GM12801 (cell line): ENCODE results near the gene CNIH4.

Experiments
- TF ChIP-seq, protein P1 (sequence below): IDR thresholded peaks from one replicate; pipeline ENCODE4 v1.5.1; 2011; ENCODE audit warnings: control low read depth; ENCODE audit not compliant: insufficient read length; ENCODE audit errors: extremely low read depth

The CNIH4 gene

GRCh38 chr1:224383218-224383617 is 26.5 kb downstream of the CNIH4 start:
- TF ChIP-seq, protein P1, sequence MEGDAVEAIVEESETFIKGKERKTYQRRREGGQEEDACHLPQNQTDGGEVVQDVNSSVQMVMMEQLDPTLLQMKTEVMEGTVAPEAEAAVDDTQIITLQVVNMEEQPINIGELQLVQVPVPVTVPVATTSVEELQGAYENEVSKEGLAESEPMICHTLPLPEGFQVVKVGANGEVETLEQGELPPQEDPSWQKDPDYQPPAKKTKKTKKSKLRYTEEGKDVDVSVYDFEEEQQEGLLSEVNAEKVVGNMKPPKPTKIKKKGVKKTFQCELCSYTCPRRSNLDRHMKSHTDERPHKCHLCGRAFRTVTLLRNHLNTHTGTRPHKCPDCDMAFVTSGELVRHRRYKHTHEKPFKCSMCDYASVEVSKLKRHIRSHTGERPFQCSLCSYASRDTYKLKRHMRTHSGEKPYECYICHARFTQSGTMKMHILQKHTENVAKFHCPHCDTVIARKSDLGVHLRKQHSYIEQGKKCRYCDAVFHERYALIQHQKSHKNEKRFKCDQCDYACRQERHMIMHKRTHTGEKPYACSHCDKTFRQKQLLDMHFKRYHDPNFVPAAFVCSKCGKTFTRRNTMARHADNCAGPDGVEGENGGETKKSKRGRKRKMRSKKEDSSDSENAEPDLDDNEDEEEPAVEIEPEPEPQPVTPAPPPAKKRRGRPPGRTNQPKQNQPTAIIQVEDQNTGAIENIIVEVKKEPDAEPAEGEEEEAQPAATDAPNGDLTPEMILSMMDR, result no peak

DNA sequence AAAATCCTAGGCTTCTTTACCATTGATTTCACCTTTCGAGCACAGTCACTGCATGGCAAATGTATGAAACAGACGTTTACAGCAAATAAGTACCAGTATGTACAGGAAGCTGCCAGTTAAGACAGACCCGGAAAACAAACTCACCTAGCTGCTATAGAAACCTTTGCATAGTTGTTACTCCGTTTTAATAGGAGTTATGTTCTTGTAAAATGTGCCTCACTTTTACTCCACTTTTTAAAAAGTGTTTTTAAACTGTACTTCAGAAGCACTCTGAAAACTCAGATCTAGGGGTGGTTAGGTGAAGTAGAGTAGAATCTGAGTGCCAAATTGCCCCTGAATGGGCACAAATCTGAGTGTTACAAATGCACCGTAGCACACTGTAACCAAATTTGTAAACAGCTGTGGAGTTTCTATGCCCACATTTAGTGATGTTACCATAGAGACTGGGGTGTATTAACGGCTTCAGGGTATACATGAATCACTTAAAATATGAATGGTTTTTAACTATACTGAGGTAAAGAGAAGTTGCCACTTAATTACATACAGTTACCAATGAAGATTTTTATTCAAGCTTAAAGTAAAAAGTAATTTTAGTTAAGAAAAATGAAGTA is 30.7 kb downstream of the CNIH4 start:
- TF ChIP-seq, protein P1, result no peak

DNA sequence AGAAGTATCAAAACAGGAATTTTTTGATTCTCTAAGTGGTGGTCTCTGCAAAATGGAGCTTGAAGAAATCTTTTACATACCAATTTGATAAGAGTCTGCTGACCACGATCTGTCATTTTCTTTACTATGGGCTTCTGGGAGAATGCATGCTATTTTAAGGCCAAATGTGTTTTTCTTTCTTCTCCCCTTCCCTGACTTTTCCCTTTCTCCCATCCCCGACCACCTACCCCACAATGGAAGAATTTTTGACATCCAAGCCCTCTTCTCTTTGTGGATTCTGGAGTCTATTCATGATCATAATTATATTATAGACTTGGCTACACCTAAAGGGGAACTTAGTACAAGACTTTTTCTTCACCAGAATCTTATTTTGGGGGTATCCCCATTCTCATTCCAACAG is 31.3 kb downstream of the CNIH4 start:
- TF ChIP-seq, protein P1, result no peak

DNA sequence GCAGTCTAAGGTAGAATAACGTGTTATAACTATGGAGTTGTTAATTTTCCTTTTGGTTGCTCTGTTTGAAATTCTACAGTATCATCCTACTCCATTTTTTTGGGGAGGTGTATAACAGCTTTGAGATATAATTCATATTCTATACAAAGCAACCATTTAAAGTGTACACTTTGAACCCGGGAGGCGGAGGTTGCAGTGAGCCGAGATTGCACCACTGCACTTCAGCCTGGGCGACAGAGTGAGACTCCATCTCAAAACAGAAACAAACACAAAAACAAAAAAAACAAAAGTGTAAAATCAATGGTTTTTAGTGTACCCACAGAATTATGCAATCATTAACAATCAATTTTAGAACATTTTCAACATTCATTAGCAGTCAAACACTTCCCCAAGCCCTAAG is 33.8 kb downstream of the CNIH4 start:
- TF ChIP-seq, protein P1, result no peak

DNA sequence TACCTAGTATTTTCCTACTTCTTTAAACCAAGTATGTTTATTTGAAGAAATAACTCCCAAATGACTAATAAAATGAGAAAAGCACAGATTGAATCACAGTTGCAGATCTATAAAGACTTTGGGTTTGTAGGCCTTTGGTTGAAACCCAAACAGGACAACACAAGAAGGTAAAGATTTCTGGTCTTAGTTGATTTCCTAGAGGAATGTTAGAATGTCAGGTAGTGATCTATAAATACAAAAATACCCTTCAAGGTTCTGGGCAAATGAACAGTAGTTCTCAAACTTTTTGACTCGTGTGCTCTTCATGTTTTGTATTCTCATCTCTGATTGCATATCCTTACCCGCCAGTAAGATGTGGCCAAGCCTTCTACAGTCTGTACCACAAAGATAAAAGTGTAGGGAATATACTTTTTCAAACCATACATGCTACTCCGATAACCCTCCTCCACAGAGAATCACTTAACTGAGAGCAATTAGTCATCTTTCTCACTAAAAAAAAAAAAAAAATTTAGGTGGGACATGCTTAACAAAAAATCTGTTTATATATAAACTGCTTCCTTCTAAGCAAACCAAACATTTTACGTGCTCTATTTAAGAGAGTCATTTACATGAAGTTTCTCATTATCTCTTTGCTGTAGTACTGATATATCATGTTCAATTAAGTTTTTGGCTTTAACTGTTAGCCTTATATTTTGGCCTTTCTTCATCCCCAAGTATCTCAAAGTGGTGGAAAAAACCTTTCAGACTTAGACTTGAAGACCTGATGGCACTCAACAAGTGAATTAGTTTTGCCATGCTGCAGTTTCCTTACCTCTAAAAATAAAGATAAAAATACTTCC is 36.0 kb downstream of the CNIH4 start:
- TF ChIP-seq, protein P1, result no peak

DNA sequence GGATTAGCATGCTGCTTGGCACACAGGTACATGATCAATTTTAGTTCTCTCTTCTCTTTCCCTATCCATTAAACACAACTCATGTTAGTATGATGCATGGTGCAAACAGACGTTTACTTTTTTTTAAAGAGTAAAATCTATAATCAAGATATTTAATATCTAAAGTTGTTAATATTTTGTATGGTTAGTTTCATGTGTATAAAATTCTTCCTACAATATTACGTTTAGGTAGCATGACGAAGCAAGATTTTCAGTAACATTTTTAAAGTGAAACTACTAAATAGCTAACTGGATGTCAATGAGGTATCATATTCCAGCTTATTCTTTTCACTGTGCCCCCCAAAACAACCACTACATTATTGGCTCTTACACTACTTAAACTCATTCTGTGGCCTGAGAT is 36.6 kb downstream of the CNIH4 start:
- TF ChIP-seq, protein P1, result no peak

DNA sequence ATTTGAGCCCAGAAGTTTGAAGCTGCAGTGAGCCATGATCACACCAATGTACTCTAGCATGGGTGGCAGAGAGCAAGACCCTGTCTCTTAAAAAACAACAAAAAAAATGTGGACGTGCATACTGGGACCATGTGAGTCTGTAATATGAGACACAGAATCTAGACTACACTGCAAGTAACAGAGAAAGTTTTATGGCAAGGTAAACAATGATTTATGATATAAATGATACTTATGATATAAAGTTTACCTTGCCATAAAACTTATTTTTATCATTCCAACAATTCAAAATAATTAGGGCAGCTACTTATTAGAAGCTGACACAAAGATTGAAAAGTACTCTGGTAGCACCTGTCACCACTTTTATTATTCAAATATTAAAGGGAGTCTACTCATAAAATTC is 43.2 kb downstream of the CNIH4 start:
- TF ChIP-seq, protein P1, result no peak
